HepG2 (cell line): Measurements from ENCODE around the gene SECISBP2L. TPM values are rescaled to one million over a fixed set of nuclear protein-coding genes. Genes with fewer than 3 reads are reported as not detected.
"Not testable (repeated sequence)": the region's sequence is repeated elsewhere in the genome, so short reads cannot be mapped to it uniquely, and the experiment has no call there.

Source experiments
- ATAC-seq: fragments of 200-7000 bp; cut with Tn5 transposase; 3 replicates; pipeline ENCODE4 v1.9.1; 2020; ENCODE audit warnings: mild to moderate bottlenecking, moderate library complexity
- BruUV-seq: library from RNA; stranded (reverse); fragments of 400-500 nt; replicated peaks from 2 replicates; lab custom pipeline; 2021; lab: Mats Ljungman, UMichigan
- CTCF ChIA-PET: fragments of 300-600 bp; formaldehyde crosslinking; extraction: SDS; loops from one replicate; lab custom pipeline; 2021; ENCODE audit warnings: low total read pairs, inconsistent platforms, low intra/inter-chr PET ratio; lab: Yijun Ruan, JAX
- POLR2A ChIA-PET: fragments of 350-600 bp; sonication (Branson Sonifier 250); formaldehyde crosslinking; loops from one replicate; lab custom pipeline; 2020; ENCODE audit warnings: antibody characterized with exemption, inconsistent platforms; lab: Yijun Ruan, JAX
- DNase-seq: peaks from one replicate; pipeline ENCODE4 v3.0.0-alpha.2; 2015; ENCODE audit warnings: low spot score
- FAIRE-seq: peaks from 3 replicates; lab custom pipeline; 2011; peaks lifted over from hg19 to GRCh38; lab: Jason Lieb, UNC
- H2AFZ ChIP-seq: one replicate; pipeline ENCODE4 v1.6.1; 2011; ENCODE audit warnings: low read length, inconsistent platforms
- H3K27ac ChIP-seq: fragments of 300-600 bp; 3 replicates; pipeline ENCODE4 v1.8.0; 2011; ENCODE audit warnings: mixed run types, mild to moderate bottlenecking, mixed read lengths, low read length, inconsistent platforms; ENCODE audit not compliant: insufficient read depth; ENCODE audit errors: extremely low read length
- H3K27me3 ChIP-seq, 2 experiments: fragments of 200-600 bp in 1 of 2; 2 replicates in 1 of 2; 3 replicates in 1 of 2; pipeline versions ENCODE4 v1.6.0 to v1.8.0; 2011; ENCODE audit warnings: low read length in 2 of 2, mild to moderate bottlenecking in 2 of 2, moderate library complexity in 2 of 2, inconsistent platforms in 1 of 2; ENCODE audit not compliant: insufficient read depth in 2 of 2, control insufficient read depth in 1 of 2
- H3K36me3 ChIP-seq, 2 experiments: fragments of 200-600 bp in 1 of 2; replicated peaks in 1 of 2; 2 replicates in 1 of 2; 3 replicates in 1 of 2; pipeline versions ENCODE4 v1.5.1 to v1.8.0; 2011; ENCODE audit warnings: low read length in 2 of 2, inconsistent platforms in 1 of 2; ENCODE audit not compliant: insufficient read depth in 2 of 2, control insufficient read depth in 1 of 2
- H3K4me1 ChIP-seq: 2 replicates; pipeline ENCODE4 v1.5.1; 2012; ENCODE audit warnings: low read length, inconsistent platforms; ENCODE audit not compliant: insufficient read depth
- H3K4me2 ChIP-seq: 2 replicates; pipeline ENCODE4 v1.6.0; 2011; ENCODE audit warnings: low read depth, low read length, inconsistent platforms
- H3K4me3 ChIP-seq, 3 experiments: fragments of 200-600 bp in 1 of 3; sonication (generic), shearing (Covaris generic) in 1 of 3; replicated peaks in 1 of 3; 2 replicates each; pipeline ENCODE4 v1.5.1; 2011 to 2016; ENCODE audit warnings: low read length in 3 of 3, inconsistent platforms in 2 of 3, low read depth in 2 of 3, mild to moderate bottlenecking in 2 of 3, control low read depth in 1 of 3, mixed read lengths in 1 of 3; ENCODE audit not compliant: insufficient read depth in 1 of 3
- H3K79me2 ChIP-seq: one replicate; pipeline ENCODE4 v1.6.1; 2011; ENCODE audit warnings: low read length, inconsistent platforms; ENCODE audit not compliant: insufficient read depth
- H3K9ac ChIP-seq: 2 replicates; pipeline ENCODE4 v1.6.0; 2011; ENCODE audit warnings: mild to moderate bottlenecking, low read depth, low read length, inconsistent platforms; ENCODE audit not compliant: insufficient read depth
- H3K9me3 ChIP-seq: 2 replicates; pipeline ENCODE4 v1.5.1; 2012; ENCODE audit warnings: mild to moderate bottlenecking, low read length
- H4K20me1 ChIP-seq: 2 replicates; pipeline ENCODE4 v1.6.0; 2011; ENCODE audit warnings: inconsistent platforms, mild to moderate bottlenecking, low read length, moderate library complexity; ENCODE audit not compliant: insufficient read depth
- KDM1A ChIP-seq: IDR thresholded peaks from 2 replicates; pipeline ENCODE4 v1.6.1; 2016; ENCODE audit warnings: missing compliant biosample characterization
- NBN ChIP-seq: fragments of 450-650 bp; conservative IDR thresholded peaks from 2 replicates; pipeline ENCODE4 v1.6.1; 2017
- TCF7 ChIP-seq: sonication (generic); IDR thresholded peaks from 2 replicates; pipeline ENCODE4 v1.6.1; 2016; ENCODE audit warnings: antibody characterized with exemption, low read depth
- ZFP82 ChIP-seq: sonication (generic); formaldehyde crosslinking; IDR thresholded peaks from 2 replicates; pipeline ENCODE4 v1.5.1; 2020; ENCODE audit warnings: mild to moderate bottlenecking, missing genetic modification reagents, borderline replicate concordance
- ZIK1 ChIP-seq: sonication (generic); formaldehyde crosslinking; IDR thresholded peaks from 2 replicates; pipeline ENCODE4 v1.5.0; 2020; ENCODE audit warnings: mild to moderate bottlenecking, low read depth, missing genetic modification reagents, borderline replicate concordance
- ZNF709 ChIP-seq: sonication (generic); formaldehyde crosslinking; IDR thresholded peaks from 2 replicates; pipeline ENCODE4 v1.5.0; 2020; ENCODE audit warnings: mild to moderate bottlenecking, missing genetic modification reagents
- ZNF841 ChIP-seq: sonication (generic); formaldehyde crosslinking; IDR thresholded peaks from 2 replicates; pipeline ENCODE4 v1.8.1; 2023; ENCODE audit warnings: missing genetic modification reagents, borderline replicate concordance
- WGBS: methylation state at CpG from one replicate; pipeline ENCODE4 v1.1.6; 2017; ENCODE audit warnings: low lambda C conversion rate; 5-methylcytosine and 5-hydroxymethylcytosine counted together
- in situ Hi-C: cut with HindIII; loops from 2 replicates; pipeline ENCODE4 v1.10.0; 2017; ENCODE audit warnings: low pct_unique_long_range_greater_than_20kb; ENCODE audit not compliant: extremely low pct_ligation_motif_present
- intact Hi-C: fragments of 100-400 bp; cut with micrococcal nuclease; formaldehyde crosslinking; loops from one replicate; pipeline ENCODE4 v1.10.0; 2022; ENCODE audit not compliant: unreplicated experiment
- polyA plus RNA-seq, 8 experiments: library from polyadenylated mRNA; depleted of rRNA in 3 of 8; stranded (reverse) in 7 of 8; unstranded in 1 of 8; fragments of >200 nt; fragmentation: Illumina TruSeq in 4 of 8; extraction: Trizol in 4 of 8; gene quantifications; 2 replicates each; pipeline versions ENCODE4 v1.2.1 to v1.2.3, GENCODE V29; 2011 to 2016; ENCODE audit warnings: low read depth in 4 of 8, missing spikeins in 1 of 8, mixed read lengths in 1 of 8; ENCODE audit not compliant: insufficient read depth in 1 of 8
- total RNA-seq, 5 experiments: library from RNA; depleted of rRNA; stranded (reverse); fragments of >200 nt; fragmentation: Illumina TruSeq; extraction: Trizol; gene quantifications; 2 replicates each; pipeline ENCODE4 v1.2.3, GENCODE V29; 2016; ENCODE audit warnings: low read depth in 1 of 5
- TF ChIP-seq, protein P1 (sequence below): sonication (generic); formaldehyde crosslinking; conservative IDR thresholded peaks from 2 replicates; pipeline ENCODE4 v1.4.0; 2020; ENCODE audit warnings: missing genetic modification reagents
- TF ChIP-seq, protein P2 (sequence below): sonication (generic); formaldehyde crosslinking; IDR thresholded peaks from 2 replicates; pipeline ENCODE4 v1.4.0; 2020; ENCODE audit warnings: missing genetic modification reagents, mild to moderate bottlenecking, borderline replicate concordance

The SECISBP2L gene
- total and polyA plus RNA-seq, 2 of the 13 experiments (the other 11 are each of a cell fraction or from before 2014, with no cell fraction given), result 13.9 to 15.6 TPM

GRCh38 chr15:49075881-49076280 is 29.6 kb upstream of the SECISBP2L start:
- Histone ChIP-seq H3K9ac (no peak overlapping the region), H3K9me3 (no peaks in the 10 kb centered on the region), H3K27ac (no peak overlapping the region), H3K79me2 (no peaks in the 10 kb centered on the region), H4K20me1 (no peaks in the 10 kb centered on the region), H3K27me3 (no peaks in the 10 kb centered on the region), H3K4me2 (no peak overlapping the region), H3K36me3 (no peaks in the 10 kb centered on the region), H3K4me1 (no peaks in the 10 kb centered on the region), H3K4me3 (no peak overlapping the region), H2AFZ (no peak overlapping the region)
- CTCF ChIA-PET, result no interaction called here
- BruUV-seq, result no TSS peak
- intact Hi-C loops, result no loop called here
- no peak for FAIRE-seq
- no peak for DNase-seq
- POLR2A ChIA-PET, result no interaction called here
- no peak for TF ChIP-seq ZNF841 (CRISPR knock-in tag)
- TF ChIP-seq, protein P1, sequence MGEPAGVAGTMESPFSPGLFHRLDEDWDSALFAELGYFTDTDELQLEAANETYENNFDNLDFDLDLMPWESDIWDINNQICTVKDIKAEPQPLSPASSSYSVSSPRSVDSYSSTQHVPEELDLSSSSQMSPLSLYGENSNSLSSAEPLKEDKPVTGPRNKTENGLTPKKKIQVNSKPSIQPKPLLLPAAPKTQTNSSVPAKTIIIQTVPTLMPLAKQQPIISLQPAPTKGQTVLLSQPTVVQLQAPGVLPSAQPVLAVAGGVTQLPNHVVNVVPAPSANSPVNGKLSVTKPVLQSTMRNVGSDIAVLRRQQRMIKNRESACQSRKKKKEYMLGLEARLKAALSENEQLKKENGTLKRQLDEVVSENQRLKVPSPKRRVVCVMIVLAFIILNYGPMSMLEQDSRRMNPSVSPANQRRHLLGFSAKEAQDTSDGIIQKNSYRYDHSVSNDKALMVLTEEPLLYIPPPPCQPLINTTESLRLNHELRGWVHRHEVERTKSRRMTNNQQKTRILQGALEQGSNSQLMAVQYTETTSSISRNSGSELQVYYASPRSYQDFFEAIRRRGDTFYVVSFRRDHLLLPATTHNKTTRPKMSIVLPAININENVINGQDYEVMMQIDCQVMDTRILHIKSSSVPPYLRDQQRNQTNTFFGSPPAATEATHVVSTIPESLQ (CRISPR knock-in tag), result no peak
- no peak for TF ChIP-seq KDM1A (CRISPR knock-in tag)
- no peak for TF ChIP-seq TCF7
- TF ChIP-seq NBN, result no peak
- TF ChIP-seq, protein P2, sequence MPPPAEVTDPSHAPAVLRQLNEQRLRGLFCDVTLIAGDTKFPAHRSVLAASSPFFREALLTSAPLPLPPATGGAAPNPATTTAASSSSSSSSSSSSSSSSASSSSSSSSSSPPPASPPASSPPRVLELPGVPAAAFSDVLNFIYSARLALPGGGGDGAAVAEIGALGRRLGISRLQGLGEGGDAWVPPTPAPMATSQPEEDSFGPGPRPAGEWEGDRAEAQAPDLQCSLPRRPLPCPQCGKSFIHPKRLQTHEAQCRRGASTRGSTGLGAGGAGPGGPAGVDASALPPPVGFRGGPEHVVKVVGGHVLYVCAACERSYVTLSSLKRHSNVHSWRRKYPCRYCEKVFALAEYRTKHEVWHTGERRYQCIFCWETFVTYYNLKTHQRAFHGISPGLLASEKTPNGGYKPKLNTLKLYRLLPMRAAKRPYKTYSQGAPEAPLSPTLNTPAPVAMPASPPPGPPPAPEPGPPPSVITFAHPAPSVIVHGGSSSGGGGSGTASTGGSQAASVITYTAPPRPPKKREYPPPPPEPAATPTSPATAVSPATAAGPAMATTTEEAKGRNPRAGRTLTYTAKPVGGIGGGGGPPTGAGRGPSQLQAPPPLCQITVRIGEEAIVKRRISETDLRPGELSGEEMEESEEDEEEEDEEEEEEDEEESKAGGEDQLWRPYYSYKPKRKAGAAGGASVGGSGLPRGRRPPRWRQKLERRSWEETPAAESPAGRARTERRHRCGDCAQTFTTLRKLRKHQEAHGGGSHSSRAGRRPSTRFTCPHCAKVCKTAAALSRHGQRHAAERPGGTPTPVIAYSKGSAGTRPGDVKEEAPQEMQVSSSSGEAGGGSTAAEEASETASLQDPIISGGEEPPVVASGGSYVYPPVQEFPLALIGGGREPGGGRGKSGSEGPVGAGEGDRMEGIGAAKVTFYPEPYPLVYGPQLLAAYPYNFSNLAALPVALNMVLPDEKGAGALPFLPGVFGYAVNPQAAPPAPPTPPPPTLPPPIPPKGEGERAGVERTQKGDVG (CRISPR knock-in tag), result no peak
- TF ChIP-seq ZNF709 (CRISPR knock-in tag), result no peak
- TF ChIP-seq ZFP82 (CRISPR knock-in tag), result no peak
- no peak for TF ChIP-seq ZIK1 (CRISPR knock-in tag)
- in situ Hi-C loops, result loop anchor here (25.0 kb wide), 1 partner anchor 214 kb away; no protein-coding TSS in a partner anchor
- no peak for ATAC-seq

- H3K9me3 ChIP-seq, H3K27ac ChIP-seq, FAIRE-seq, DNase-seq, H3K4me2 ChIP-seq, intact Hi-C loops, H3K4me3 ChIP-seq, H2AFZ ChIP-seq, H3K27me3 ChIP-seq, H3K79me2 ChIP-seq, CTCF ChIA-PET, H3K9ac ChIP-seq, H3K4me1 ChIP-seq, BruUV-seq, POLR2A ChIA-PET, H3K36me3 ChIP-seq, H4K20me1 ChIP-seq, ATAC-seq: not testable (repeated sequence)
- in situ Hi-C loops, result loop anchor here (25.0 kb wide), 1 partner anchor 212 kb away; no protein-coding TSS in a partner anchor
- WGBS, result 63% methylated on average over 6 of the region's 6 CpGs
These were observed 28.5 kb upstream of the SECISBP2L start for GRCh38 chr15:49074589-49075287.
